Neural progenitor cell (in vitro differentiated cells): ENCODE measurements around the gene PLD4.

Experiments used
- CTCF ChIP-seq: fragments of 200-600 bp; sonication (generic); IDR thresholded peaks from 2 replicates; pipeline ENCODE4 v1.5.1; 2017; ENCODE audit warnings: antibody characterized with exemption, mild to moderate bottlenecking
- EZH2 ChIP-seq: fragments of 200-600 bp; sonication (generic); IDR thresholded peaks from 2 replicates; pipeline ENCODE4 v1.6.1; 2017; ENCODE audit warnings: antibody characterized with exemption, mild to moderate bottlenecking, moderate library complexity
- EZH2phosphoT487 ChIP-seq: fragments of 200-600 bp; sonication (generic); IDR thresholded peaks from 2 replicates; pipeline ENCODE4 v1.6.1; 2017; ENCODE audit warnings: antibody characterized with exemption

- TF ChIP-seq CTCF (no peak), EZH2 (no peak), EZH2phosphoT487 (no peak)
Measured at GRCh38 chr14:104875412-104875751, 49.3 kb upstream of the PLD4 start.
